Measurements from ENCODE around the gene FANCD2OS. TPM values are rescaled to one million over a fixed set of nuclear protein-coding genes. Genes with fewer than 3 reads are reported as not detected.

Gene FANCD2OS
- total RNA-seq, 1 donor from 2014 or later = not detected

DNA sequence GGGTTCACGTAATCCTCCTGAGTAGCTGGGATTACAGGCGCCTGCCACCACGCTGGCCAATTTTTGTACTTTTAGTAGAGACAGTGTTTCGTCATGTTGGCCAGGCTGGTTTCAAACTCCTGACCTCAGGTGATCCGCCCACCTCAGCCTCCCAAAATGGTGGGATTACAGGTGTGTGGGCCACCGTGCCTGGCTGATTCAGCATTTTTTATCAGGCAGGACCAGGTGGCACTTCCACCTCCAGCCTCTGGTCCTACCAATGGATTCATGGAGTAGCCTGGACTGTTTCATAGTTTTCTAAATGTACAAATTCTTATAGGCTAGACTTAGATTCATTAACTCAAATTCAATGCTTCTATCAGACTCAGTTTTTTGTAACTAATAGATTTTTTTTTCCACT lies 42.9 kb upstream of the FANCD2OS start:
- TF ChIP-seq, protein P1, sequence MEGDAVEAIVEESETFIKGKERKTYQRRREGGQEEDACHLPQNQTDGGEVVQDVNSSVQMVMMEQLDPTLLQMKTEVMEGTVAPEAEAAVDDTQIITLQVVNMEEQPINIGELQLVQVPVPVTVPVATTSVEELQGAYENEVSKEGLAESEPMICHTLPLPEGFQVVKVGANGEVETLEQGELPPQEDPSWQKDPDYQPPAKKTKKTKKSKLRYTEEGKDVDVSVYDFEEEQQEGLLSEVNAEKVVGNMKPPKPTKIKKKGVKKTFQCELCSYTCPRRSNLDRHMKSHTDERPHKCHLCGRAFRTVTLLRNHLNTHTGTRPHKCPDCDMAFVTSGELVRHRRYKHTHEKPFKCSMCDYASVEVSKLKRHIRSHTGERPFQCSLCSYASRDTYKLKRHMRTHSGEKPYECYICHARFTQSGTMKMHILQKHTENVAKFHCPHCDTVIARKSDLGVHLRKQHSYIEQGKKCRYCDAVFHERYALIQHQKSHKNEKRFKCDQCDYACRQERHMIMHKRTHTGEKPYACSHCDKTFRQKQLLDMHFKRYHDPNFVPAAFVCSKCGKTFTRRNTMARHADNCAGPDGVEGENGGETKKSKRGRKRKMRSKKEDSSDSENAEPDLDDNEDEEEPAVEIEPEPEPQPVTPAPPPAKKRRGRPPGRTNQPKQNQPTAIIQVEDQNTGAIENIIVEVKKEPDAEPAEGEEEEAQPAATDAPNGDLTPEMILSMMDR (IDR thresholded peaks at IDR 0.05) = no peak
- TF ChIP-seq POLR2AphosphoS5 (IDR thresholded peaks at IDR 0.05; ENCODE audit: insufficient read depth in 1 of 2, low read depth in 1 of 2) (no peak), POLR2A (IDR thresholded peaks at IDR 0.05) (no peak)
- H3K36me3 ChIP-seq = peaks cover 3 to 53% of the 10 kb centered on the region in 2 donors

DNA sequence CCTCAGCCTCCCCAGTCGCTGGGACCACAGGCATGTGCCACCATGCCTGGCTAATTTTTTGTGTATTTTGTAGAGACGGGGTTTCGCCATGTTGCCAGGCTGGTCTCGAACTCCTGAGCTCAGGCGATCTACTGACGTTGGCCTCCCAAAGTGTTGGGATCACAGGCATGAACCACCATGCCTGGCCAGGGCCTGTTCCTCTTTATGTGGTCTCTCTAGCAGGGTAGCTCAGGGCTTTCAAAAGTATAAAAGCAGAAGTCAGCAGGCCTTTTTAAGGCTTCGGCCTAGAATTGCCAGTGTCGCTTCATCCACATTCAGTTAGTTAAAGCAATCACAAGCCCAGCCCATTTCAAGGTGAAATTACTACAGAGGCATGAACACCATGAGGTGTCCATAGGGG lies 41.2 kb upstream of the FANCD2OS start:
- no peaks in the 10 kb centered on the region for H3K27me3 ChIP-seq
- H3K9me3 ChIP-seq = no peaks in the 10 kb centered on the region
- H3K4me1 ChIP-seq = peaks cover 22% of the 10 kb centered on the region
- no peak for DNase-seq (ENCODE audit: extremely low spot score in 2 of 2)
- no peak for TF ChIP-seq POLR2AphosphoS5 (IDR thresholded peaks at IDR 0.05; ENCODE audit: insufficient read depth in 1 of 2, low read depth in 1 of 2)
- TF ChIP-seq, protein P1 (IDR thresholded peaks at IDR 0.05) = no peak
- TF ChIP-seq POLR2A (IDR thresholded peaks at IDR 0.05) = no peak
- peaks cover 3 to 48% of the 10 kb centered on the region in 2 donors for H3K36me3 ChIP-seq
- no peak overlapping the region for H3K4me3 ChIP-seq
- no peak overlapping the region for H3K27ac ChIP-seq
- intact Hi-C loops (cut with DNase I) = no loop called here

More for the DNA sequence above, 42.9 kb upstream of the FANCD2OS start:
- no peak for DNase-seq (ENCODE audit: extremely low spot score in 2 of 2)
- intact Hi-C loops (cut with DNase I) = no loop called here
- Histone ChIP-seq H3K4me1 (peaks cover 5% of the 10 kb centered on the region), H3K4me3 (no peak overlapping the region), H3K27me3 (no peaks in the 10 kb centered on the region), H3K9me3 (no peaks in the 10 kb centered on the region), H3K27ac (no peak overlapping the region)

DNA sequence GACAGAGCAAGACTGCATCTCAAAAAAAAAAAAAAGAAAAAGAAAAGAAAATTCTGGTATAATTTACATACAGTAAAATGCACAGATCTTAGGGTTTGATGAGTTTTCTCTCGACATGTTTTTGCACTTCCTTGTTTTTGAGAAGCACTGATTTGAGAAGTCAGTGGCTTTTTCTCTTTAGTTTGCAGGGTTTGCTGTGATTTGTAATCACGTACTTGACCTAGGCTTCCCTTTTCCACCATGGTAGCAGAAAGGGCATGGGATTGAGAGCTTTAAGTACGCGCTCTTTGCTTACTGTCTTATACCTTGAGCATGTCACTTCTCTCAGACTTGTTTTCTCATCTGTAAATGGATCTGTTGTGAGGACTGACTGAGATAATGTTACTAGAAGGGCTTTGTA lies 37.6 kb upstream of the FANCD2OS start:
- Histone ChIP-seq H3K4me3 (no peak overlapping the region), H3K9me3 (no peaks in the 10 kb centered on the region), H3K36me3 (peaks cover 3 to 15% of the 10 kb centered on the region in 2 donors), H3K27me3 (no peaks in the 10 kb centered on the region), H3K27ac (no peak overlapping the region), H3K4me1 (peaks cover 44% of the 10 kb centered on the region)
- intact Hi-C loops (cut with DNase I) = no loop called here
- DNase-seq (ENCODE audit: extremely low spot score in 2 of 2) = no peak
- TF ChIP-seq POLR2A (IDR thresholded peaks at IDR 0.05) = no peak
- TF ChIP-seq, protein P1 (IDR thresholded peaks at IDR 0.05) = no peak
- no peak for TF ChIP-seq POLR2AphosphoS5 (IDR thresholded peaks at IDR 0.05; ENCODE audit: insufficient read depth in 1 of 2, low read depth in 1 of 2)

DNA sequence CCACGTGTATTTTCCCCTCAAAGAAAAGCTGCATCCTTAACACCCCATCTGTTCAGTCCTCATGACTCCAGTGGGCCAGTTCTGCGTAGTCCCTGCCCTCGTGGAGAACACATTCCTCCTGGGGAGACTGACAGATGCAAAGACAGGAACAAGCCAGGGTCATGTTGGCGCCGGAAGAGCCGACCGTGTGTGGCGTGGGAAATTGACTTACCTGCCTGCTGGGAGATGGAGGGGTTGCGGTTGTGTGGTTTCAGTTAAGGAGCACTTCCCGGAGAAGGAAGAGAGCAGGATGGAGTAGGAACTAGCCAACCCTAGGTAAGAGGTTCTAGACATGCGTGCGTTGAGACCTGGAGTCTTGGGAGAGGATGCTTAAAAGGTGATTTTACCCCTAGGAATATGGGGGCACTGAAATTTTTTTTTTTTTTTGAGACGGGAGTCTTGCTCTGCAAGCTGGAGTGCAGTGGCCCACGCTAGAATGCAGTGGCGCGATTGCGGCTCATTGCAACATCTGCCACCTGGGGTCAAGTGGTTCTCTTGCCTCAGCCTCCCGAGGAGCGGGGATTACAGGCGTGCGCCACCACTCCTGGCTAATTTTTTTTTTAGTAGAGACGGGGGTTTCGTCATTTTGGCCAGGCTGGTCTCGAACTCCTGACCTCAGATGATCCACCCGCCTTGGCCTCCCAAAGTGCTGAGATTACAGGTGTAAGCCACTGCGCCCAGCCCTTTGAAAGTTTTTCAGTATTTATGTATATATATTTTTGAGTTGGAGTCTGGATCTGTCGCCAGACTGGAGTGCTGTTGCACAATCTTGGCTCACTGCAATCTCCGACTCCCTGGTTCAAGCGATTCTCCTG lies 34.9 kb upstream of the FANCD2OS start:
- DNase-seq (ENCODE audit: extremely low spot score in 2 of 2) = no peak
- peak overlapping the region; percentile 71 to 91 for H3K4me3 ChIP-seq
- H3K27ac ChIP-seq = peak overlapping the region; percentile 89
- peaks cover 44% of the 10 kb centered on the region for H3K4me1 ChIP-seq
- peaks cover 0 to 2% of the 10 kb centered on the region in 2 donors for H3K36me3 ChIP-seq
- intact Hi-C loops (cut with DNase I) = no loop called here
- no peaks in the 10 kb centered on the region for H3K9me3 ChIP-seq
- H3K27me3 ChIP-seq = no peaks in the 10 kb centered on the region
- TF ChIP-seq POLR2A (IDR thresholded peaks at IDR 0.05) = no peak
- TF ChIP-seq POLR2AphosphoS5 (IDR thresholded peaks at IDR 0.05; ENCODE audit: insufficient read depth in 1 of 2, low read depth in 1 of 2) = no peak
- TF ChIP-seq, protein P1 (IDR thresholded peaks at IDR 0.05) = no peak

DNA sequence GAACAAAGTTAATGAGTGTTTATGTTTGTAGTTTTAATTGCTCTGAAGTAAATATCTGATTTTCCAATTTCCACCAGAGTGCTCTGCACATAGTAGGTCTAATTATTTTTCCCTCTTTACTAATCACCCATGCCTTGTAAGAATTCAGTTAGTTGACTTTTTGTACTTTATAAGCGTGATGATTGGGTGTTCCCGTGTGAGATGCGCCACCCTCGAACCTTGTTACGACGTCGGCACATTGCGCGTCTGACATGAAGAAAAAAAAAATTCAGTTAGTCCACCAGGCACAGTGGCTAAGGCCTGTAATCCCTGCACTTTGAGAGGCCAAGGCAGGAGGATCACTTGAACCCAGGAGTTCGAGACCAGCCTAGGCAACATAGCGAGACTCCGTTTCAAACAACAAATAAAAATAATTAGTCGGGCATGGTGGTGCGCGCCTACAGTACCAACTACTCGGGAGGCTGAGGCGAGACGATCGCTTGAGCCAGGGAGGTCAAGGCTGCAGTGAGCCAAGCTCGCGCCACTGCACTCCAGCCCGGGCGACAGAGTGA lies 33.0 kb upstream of the FANCD2OS start:
- no peaks in the 10 kb centered on the region for H3K27me3 ChIP-seq
- peaks cover 40% of the 10 kb centered on the region for H3K4me1 ChIP-seq
- intact Hi-C loops (cut with DNase I) = no loop called here
- peak overlapping the region; percentile 89 for H3K27ac ChIP-seq
- H3K4me3 ChIP-seq = peak overlapping the region; percentile 71 to 91
- no peak for DNase-seq (ENCODE audit: extremely low spot score in 2 of 2)
- no peak for TF ChIP-seq POLR2AphosphoS5 (IDR thresholded peaks at IDR 0.05; ENCODE audit: insufficient read depth in 1 of 2, low read depth in 1 of 2)
- TF ChIP-seq, protein P1 (IDR thresholded peaks at IDR 0.05) = no peak
- TF ChIP-seq POLR2A (IDR thresholded peaks at IDR 0.05) = no peak
- H3K36me3 ChIP-seq = no peaks in the 10 kb centered on the region
- no peaks in the 10 kb centered on the region for H3K9me3 ChIP-seq

Data from vagina (tissue), 2 donors.